ENCODE measurements around the gene GASK1A.

The GASK1A gene

GRCh38 chr3:43098761-43099160, 119.7 kb downstream of the GASK1A start:
- no peak overlapping the region for H3K9ac ChIP-seq (ENCODE audit: low read length in 5 of 5)
- H3K4me3 ChIP-seq (ENCODE audit: low read depth in 1 of 5, low read length in 5 of 5) = no peak overlapping the region
- H3K9me3 ChIP-seq (ENCODE audit: control insufficient read depth in 5 of 5, low read length in 5 of 5) = no peaks in the 10 kb centered on the region
- no peak overlapping the region for H3K27ac ChIP-seq (ENCODE audit: low read depth, low read length)
- no peaks in the 10 kb centered on the region for H3K27me3 ChIP-seq (ENCODE audit: control insufficient read depth in 5 of 5, insufficient read depth in 4 of 5, low read length in 5 of 5)
- H3K36me3 ChIP-seq (ENCODE audit: control insufficient read depth in 5 of 5, insufficient read depth in 5 of 5, low read length in 5 of 5) = no peaks in the 10 kb centered on the region
- H3K4me1 ChIP-seq (ENCODE audit: control insufficient read depth in 5 of 5, insufficient read depth in 5 of 5, low read length in 5 of 5) = peaks cover 0 to 10% (median under 1%) of the 10 kb centered on the region in 5 donors

GRCh38 chr3:43102773-43103480, 123.8 kb downstream of the GASK1A start:
- H3K4me1 ChIP-seq (ENCODE audit: control insufficient read depth in 5 of 5, insufficient read depth in 5 of 5, low read length in 5 of 5) = peaks cover 6 to 25% (median 17%) of the 10 kb centered on the region in 5 donors
- no peaks in the 10 kb centered on the region for H3K36me3 ChIP-seq (ENCODE audit: control insufficient read depth in 5 of 5, insufficient read depth in 5 of 5, low read length in 5 of 5)
- no peak overlapping the region for H3K4me3 ChIP-seq (ENCODE audit: low read depth in 1 of 5, low read length in 5 of 5)
- no peak overlapping the region for H3K9ac ChIP-seq (ENCODE audit: low read length in 5 of 5)
- no peaks in the 10 kb centered on the region for H3K27me3 ChIP-seq (ENCODE audit: control insufficient read depth in 5 of 5, insufficient read depth in 4 of 5, low read length in 5 of 5)
- H3K27ac ChIP-seq (ENCODE audit: low read depth, low read length) = no peak overlapping the region
- H3K9me3 ChIP-seq (ENCODE audit: control insufficient read depth in 5 of 5, low read length in 5 of 5) = no peaks in the 10 kb centered on the region

DNA sequence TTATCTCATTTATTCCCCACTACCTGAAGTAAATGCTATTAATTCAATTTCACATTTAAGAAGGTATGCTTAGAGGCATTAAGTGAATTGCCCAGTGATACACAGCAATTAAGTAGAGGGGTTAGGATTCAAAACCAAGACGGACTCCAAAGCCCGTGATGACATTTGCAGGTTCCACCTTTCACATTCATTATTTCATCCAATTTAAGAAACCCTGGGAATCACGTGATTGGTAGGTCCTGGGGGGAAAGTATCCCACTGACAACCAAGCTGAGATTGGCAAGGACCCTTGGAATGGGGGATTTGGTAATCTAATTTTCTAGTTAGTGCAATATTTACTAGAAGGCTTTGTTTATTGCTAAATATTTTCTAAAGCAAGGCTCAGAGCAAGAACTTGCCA, 124.9 kb downstream of the GASK1A start:
- H3K9ac ChIP-seq (ENCODE audit: low read length in 5 of 5) = no peak overlapping the region
- H3K4me1 ChIP-seq (ENCODE audit: control insufficient read depth in 5 of 5, insufficient read depth in 5 of 5, low read length in 5 of 5) = peaks cover 6 to 25% (median 17%) of the 10 kb centered on the region in 5 donors
- no peaks in the 10 kb centered on the region for H3K36me3 ChIP-seq (ENCODE audit: control insufficient read depth in 5 of 5, insufficient read depth in 5 of 5, low read length in 5 of 5)
- H3K27ac ChIP-seq (ENCODE audit: low read depth, low read length) = no peak overlapping the region
- H3K9me3 ChIP-seq (ENCODE audit: control insufficient read depth in 5 of 5, low read length in 5 of 5) = no peaks in the 10 kb centered on the region
- H3K4me3 ChIP-seq (ENCODE audit: low read depth in 1 of 5, low read length in 5 of 5) = no peak overlapping the region
- no peaks in the 10 kb centered on the region for H3K27me3 ChIP-seq (ENCODE audit: control insufficient read depth in 5 of 5, insufficient read depth in 4 of 5, low read length in 5 of 5)

DNA sequence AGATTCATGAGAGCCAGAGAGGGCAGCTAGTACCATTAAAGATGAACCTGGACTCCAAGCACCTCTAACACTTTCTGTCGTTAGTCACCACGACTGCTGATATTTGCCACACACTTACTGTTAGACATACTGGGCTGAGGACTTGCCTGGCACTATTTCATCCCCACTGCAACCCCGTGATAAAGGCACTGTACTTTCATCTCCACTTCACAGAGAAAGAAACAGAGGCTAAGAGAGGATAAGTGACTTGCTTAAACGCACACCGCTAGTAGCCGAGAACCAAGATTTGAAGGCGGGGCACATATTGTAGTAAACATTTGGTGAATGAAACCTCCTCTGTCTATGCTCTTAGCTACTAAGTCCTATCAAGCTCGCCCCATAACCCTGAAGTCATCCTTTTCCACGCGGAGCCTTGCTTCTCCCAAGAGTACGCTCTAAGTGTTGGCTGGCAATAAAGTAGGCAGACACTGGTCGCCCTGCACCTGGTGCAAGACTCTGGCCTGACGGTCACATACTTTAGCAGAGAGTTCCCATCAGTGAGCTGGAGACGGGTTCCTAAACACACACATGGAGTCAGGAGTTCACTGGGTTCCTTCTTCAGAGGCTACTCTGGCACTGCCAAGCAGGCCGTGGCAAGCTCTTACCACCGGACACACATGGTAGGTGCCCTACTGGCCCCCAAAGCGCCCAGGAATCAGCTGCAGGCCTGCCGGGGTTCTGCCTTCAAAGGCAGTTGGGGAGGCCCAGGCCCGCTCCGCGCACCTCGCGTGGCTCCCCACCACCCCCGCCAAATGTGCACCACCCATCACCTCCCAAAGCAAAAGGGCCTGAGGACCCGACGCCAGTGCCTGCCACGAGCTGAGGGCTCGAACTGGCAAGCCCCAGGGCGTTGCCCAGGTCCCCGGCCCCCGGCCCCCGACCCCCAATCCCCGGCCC, 125.8 kb downstream of the GASK1A start:
- no peaks in the 10 kb centered on the region for H3K27me3 ChIP-seq (ENCODE audit: control insufficient read depth in 5 of 5, insufficient read depth in 4 of 5, low read length in 5 of 5)
- peak overlapping the region; percentile 67 to 77 (median 71) for H3K4me3 ChIP-seq (ENCODE audit: low read depth in 1 of 5, low read length in 5 of 5)
- peak overlapping the region in 3 of 5 donors; percentile 49 to 64 (median 56) for H3K9ac ChIP-seq (ENCODE audit: low read length in 5 of 5)
- H3K27ac ChIP-seq (ENCODE audit: low read depth, low read length) = no peak overlapping the region
- no peaks in the 10 kb centered on the region for H3K9me3 ChIP-seq (ENCODE audit: control insufficient read depth in 5 of 5, low read length in 5 of 5)
- no peaks in the 10 kb centered on the region for H3K36me3 ChIP-seq (ENCODE audit: control insufficient read depth in 5 of 5, insufficient read depth in 5 of 5, low read length in 5 of 5)
- peaks cover 6 to 25% (median 17%) of the 10 kb centered on the region in 5 donors for H3K4me1 ChIP-seq (ENCODE audit: control insufficient read depth in 5 of 5, insufficient read depth in 5 of 5, low read length in 5 of 5)

DNA sequence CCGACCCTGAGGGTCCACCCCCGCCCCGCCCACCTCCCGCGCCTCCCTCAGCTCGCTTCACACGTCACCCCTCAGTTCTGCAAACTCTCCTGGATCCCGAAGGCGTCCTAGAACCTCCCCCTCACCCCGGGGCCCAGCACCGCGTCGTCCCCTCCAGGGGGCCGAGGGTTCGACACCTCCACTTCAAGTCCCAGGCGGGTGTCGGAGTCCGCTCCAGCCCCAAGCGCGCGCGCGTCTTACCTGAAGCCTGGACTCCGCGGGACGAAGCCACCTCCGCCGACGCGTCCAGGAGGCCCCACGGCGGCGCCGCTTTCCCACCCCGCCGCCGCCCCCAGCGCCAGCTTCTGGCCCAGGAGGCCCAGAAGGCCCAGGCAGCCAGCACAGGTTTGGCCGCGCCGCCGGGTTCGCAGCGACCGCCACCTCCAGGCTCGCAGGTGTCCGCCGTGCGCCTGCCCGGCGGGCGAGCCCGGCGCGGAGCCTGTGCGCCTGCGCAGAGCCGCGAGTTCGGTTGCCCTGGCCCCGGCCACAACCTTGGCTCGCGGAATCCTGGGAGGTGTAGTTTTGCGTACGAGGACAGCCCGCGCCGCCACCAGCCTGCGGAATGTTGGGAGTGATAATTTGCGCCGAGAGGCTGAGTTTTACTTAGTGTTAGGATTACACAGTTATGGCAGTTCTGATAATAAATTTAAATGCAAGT, 126.6 kb downstream of the GASK1A start, which contains the start of gene POMGNT2:
POMGNT2 (minus strand) TSS at position 484 of the 697 bp plus-strand sequence. CDS start 24,648 bp downstream, outside the sequence.
- Histone ChIP-seq H3K4me3 (ENCODE audit: low read depth in 1 of 5, low read length in 5 of 5) (peak within 1 kb of the TSS; percentile 71 to 87 (median 76)), H3K9ac (ENCODE audit: low read length in 5 of 5) (peak within 1 kb of the TSS; percentile 56 to 72 (median 64)), H3K36me3 (ENCODE audit: control insufficient read depth in 5 of 5, insufficient read depth in 5 of 5, low read length in 5 of 5) (no peaks in the 10 kb centered on the region), H3K27ac (ENCODE audit: low read depth, low read length) (no peak within 1 kb of the TSS), H3K4me1 (ENCODE audit: control insufficient read depth in 5 of 5, insufficient read depth in 5 of 5, low read length in 5 of 5) (peaks cover 6 to 25% (median 17%) of the 10 kb centered on the region in 5 donors), H3K9me3 (ENCODE audit: control insufficient read depth in 5 of 5, low read length in 5 of 5) (no peaks in the 10 kb centered on the region), H3K27me3 (ENCODE audit: control insufficient read depth in 5 of 5, insufficient read depth in 4 of 5, low read length in 5 of 5) (no peaks in the 10 kb centered on the region)

DNA sequence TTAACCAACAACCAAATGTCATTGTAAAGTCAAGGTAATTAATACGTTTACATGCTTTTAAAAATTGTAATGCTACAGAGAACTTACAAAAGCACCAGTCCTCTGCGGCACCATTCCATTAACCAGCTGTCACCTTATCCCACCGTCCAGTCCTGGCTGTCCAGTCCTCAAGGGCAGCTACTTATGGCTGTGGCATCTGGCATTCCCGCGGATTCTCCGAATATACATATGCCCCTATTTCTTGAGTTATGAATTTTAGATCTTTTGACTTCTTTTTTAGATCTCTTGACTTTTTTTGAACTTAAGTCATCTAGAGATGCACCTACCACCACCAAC, 127.2 kb downstream of the GASK1A start:
- H3K36me3 ChIP-seq (ENCODE audit: control insufficient read depth in 5 of 5, insufficient read depth in 5 of 5, low read length in 5 of 5) = no peaks in the 10 kb centered on the region
- peaks cover 6 to 25% (median 17%) of the 10 kb centered on the region in 5 donors for H3K4me1 ChIP-seq (ENCODE audit: control insufficient read depth in 5 of 5, insufficient read depth in 5 of 5, low read length in 5 of 5)
- no peak overlapping the region for H3K27ac ChIP-seq (ENCODE audit: low read depth, low read length)
- H3K9ac ChIP-seq (ENCODE audit: low read length in 5 of 5) = peak overlapping the region in 2 of 5 donors; percentile 62 to 72
- H3K9me3 ChIP-seq (ENCODE audit: control insufficient read depth in 5 of 5, low read length in 5 of 5) = no peaks in the 10 kb centered on the region
- no peaks in the 10 kb centered on the region for H3K27me3 ChIP-seq (ENCODE audit: control insufficient read depth in 5 of 5, insufficient read depth in 4 of 5, low read length in 5 of 5)
- H3K4me3 ChIP-seq (ENCODE audit: low read depth in 1 of 5, low read length in 5 of 5) = peak overlapping the region; percentile 71 to 87 (median 76)

Measured in subcutaneous abdominal adipose tissue (tissue), 5 donors.